Measurements from ENCODE around the gene PLK3.

Gene PLK3

GRCh38 chr1:44784094-44785028 lies 15.8 kb upstream of the PLK3 start:
- Histone ChIP-seq H3K9ac (ENCODE audit: low read length) (peak overlapping the region; percentile 73), H3K4me2 (ENCODE audit: low read length) (peak overlapping the region; percentile 88), H4K20me1 (ENCODE audit: insufficient read depth, low read length) (no peaks in the 10 kb centered on the region), H3K79me2 (ENCODE audit: low read length) (no peaks in the 10 kb centered on the region), H2AFZ (ENCODE audit: low read depth, low read length) (peak overlapping the region; percentile 46; the same call in 1 of the 2 replicates), H3K36me3 (replicated peaks; ENCODE audit: low read depth, low read length) (peaks cover 12% of the 10 kb centered on the region), H3K27me3 (ENCODE audit: low read depth, low read length) (no peaks in the 10 kb centered on the region), H3K9me3 (ENCODE audit: insufficient read depth, low read length) (no peaks in the 10 kb centered on the region), H3K4me1 (ENCODE audit: low read length) (peaks cover 27% of the 10 kb centered on the region), H3K27ac (ENCODE audit: low read length) (peak overlapping the region; percentile 64), H3K4me3 (ENCODE audit: low read length) (peak overlapping the region; percentile 84)
- TF ChIP-seq CTCF (IDR thresholded peaks at IDR 0.05; ENCODE audit: low read depth, low read length) (peak; percentile 42), EZH2phosphoT487 (IDR thresholded peaks at IDR 0.05; ENCODE audit: low read depth) (no peak)

- H3K27me3 ChIP-seq (ENCODE audit: low read depth, low read length) = no peaks in the 10 kb centered on the region
- TF ChIP-seq CTCF (IDR thresholded peaks at IDR 0.05; ENCODE audit: low read depth, low read length) (no peak; the same call in none of the 2 replicates), EZH2phosphoT487 (IDR thresholded peaks at IDR 0.05; ENCODE audit: low read depth) (no peak)
- H3K4me3 ChIP-seq (ENCODE audit: low read length) = peak overlapping the region; percentile 84
- peak overlapping the region; percentile 88 for H3K4me2 ChIP-seq (ENCODE audit: low read length)
- H2AFZ ChIP-seq (ENCODE audit: low read depth, low read length) = no peak overlapping the region; the same call in 1 of the 2 replicates
- peak overlapping the region; percentile 73; the same call in 1 of the 2 replicates for H3K9ac ChIP-seq (ENCODE audit: low read length)
- H3K36me3 ChIP-seq (replicated peaks; ENCODE audit: low read depth, low read length) = peaks cover 12% of the 10 kb centered on the region
- H4K20me1 ChIP-seq (ENCODE audit: insufficient read depth, low read length) = no peaks in the 10 kb centered on the region
- peaks cover 27% of the 10 kb centered on the region for H3K4me1 ChIP-seq (ENCODE audit: low read length)
- H3K79me2 ChIP-seq (ENCODE audit: low read length) = no peaks in the 10 kb centered on the region
- H3K9me3 ChIP-seq (ENCODE audit: insufficient read depth, low read length) = no peaks in the 10 kb centered on the region
- peak overlapping the region; percentile 42; the same call in 1 of the 2 replicates for H3K27ac ChIP-seq (ENCODE audit: low read length)
Measured at GRCh38 chr1:44785029-44785380, 15.2 kb upstream of the PLK3 start.

GRCh38 chr1:44785501-44786137 lies 14.6 kb upstream of the PLK3 start:
- Histone ChIP-seq H3K4me2 (ENCODE audit: low read length) (peak overlapping the region; percentile 88), H2AFZ (ENCODE audit: low read depth, low read length) (peak overlapping the region; percentile 63; the same call in 1 of the 2 replicates), H3K36me3 (replicated peaks; ENCODE audit: low read depth, low read length) (peaks cover 12% of the 10 kb centered on the region), H3K4me1 (ENCODE audit: low read length) (peaks cover 27% of the 10 kb centered on the region), H3K27me3 (ENCODE audit: low read depth, low read length) (no peaks in the 10 kb centered on the region), H3K9me3 (ENCODE audit: insufficient read depth, low read length) (no peaks in the 10 kb centered on the region), H3K27ac (ENCODE audit: low read length) (0 out of 2 replicates have a peak overlapping the region, but pooled peaks have one; percentile 8), H3K79me2 (ENCODE audit: low read length) (no peaks in the 10 kb centered on the region), H4K20me1 (ENCODE audit: insufficient read depth, low read length) (no peaks in the 10 kb centered on the region), H3K4me3 (ENCODE audit: low read length) (peak overlapping the region; percentile 84), H3K9ac (ENCODE audit: low read length) (peak overlapping the region; percentile 73)
- TF ChIP-seq EZH2phosphoT487 (IDR thresholded peaks at IDR 0.05; ENCODE audit: low read depth) (no peak), CTCF (IDR thresholded peaks at IDR 0.05; ENCODE audit: low read depth, low read length) (no peak)
